GM12891 (cell line): ENCODE measurements around the gene ARRB2.

Experiments
- POLR2A ChIP-seq: IDR thresholded peaks from 2 replicates; pipeline ENCODE4 v1.6.1; 2011; ENCODE audit warnings: low read depth, low read length, control low read depth
- POLR2AphosphoS5 ChIP-seq: IDR thresholded peaks from 2 replicates; pipeline ENCODE4 v1.6.1; 2011; ENCODE audit warnings: low read depth, low read length, control low read depth
- SPI1 ChIP-seq: IDR thresholded peaks from 2 replicates; pipeline ENCODE4 v1.6.1; 2011; ENCODE audit warnings: low read depth, low read length, control low read depth

DNA sequence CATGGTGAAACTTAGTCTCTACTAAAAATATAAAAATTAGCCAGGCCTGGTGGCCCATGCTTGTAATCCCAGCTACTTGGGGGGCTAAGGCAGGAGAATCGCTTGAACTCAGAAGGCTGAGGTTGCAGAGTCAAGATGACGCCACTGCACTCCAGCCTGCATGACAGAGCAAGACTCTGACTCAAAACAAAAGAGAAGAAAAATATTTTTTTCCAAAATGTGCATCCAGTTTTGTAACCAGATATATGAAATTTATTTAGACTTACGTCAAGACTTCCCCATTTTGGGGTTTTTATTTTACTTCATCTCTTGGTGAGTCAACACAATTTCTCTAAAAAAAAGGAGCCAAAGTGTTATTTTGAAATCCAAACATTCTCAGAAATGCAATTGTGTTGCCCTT is 55.8 kb downstream of the ARRB2 start:
- TF ChIP-seq POLR2A (no peak), POLR2AphosphoS5 (no peak), SPI1 (no peak)
